Measurements from ENCODE around the gene PRIM2.
"Not testable (repeated sequence)": the region's sequence is repeated elsewhere in the genome, so short reads cannot be mapped to it uniquely, and the experiment has no call there.

The PRIM2 gene

DNA sequence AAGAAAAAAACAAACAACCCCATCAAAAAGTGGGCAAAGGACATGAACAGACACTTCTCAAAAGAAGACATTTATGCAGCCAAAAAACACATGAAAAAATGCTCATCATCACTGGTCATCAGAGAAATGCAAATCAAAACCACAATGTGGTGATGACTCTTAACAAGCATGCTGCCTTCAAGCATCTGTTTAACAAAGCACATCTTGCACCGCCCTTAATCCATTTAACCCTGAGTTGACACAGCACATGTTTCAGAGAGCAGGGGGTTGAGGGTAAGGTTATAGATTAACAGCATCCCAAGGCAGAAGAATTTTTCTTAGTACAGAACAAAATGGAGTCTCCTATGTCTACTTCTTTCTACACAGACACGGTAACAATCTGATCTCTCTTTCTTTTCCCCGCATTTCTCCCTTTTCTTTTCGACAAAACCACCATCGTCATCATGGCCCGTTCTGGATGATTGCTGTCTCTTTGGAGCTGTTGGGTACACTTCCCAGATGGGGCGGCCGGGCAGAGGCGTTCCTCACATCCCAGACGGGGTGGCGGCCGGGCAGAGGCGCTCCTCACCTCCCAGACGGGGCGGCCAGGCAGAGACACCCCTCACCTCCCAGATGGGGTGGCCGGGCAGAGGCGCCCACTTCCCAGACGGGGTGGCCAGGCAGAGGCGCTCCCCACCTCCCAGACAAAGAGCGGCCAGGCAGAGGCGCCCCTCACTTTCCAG, 7.2 kb upstream of the PRIM2 start:
- H3K36me3 ChIP-seq (ENCODE audit: insufficient read depth, low read length); H3K4me3 ChIP-seq (ENCODE audit: low read depth in 1 of 2, low read length in 2 of 2); H3K9me3 ChIP-seq (ENCODE audit: low read length); H3K27ac ChIP-seq (ENCODE audit: low read depth, low read length); H3K27me3 ChIP-seq (ENCODE audit: control insufficient read depth in 1 of 2, insufficient read depth in 2 of 2, low read length in 2 of 2); H3K9ac ChIP-seq (ENCODE audit: low read length): not testable (repeated sequence)
- H3K4me1 ChIP-seq (ENCODE audit: insufficient read depth, low read length): peaks cover 35% of the 10 kb centered on the region

DNA sequence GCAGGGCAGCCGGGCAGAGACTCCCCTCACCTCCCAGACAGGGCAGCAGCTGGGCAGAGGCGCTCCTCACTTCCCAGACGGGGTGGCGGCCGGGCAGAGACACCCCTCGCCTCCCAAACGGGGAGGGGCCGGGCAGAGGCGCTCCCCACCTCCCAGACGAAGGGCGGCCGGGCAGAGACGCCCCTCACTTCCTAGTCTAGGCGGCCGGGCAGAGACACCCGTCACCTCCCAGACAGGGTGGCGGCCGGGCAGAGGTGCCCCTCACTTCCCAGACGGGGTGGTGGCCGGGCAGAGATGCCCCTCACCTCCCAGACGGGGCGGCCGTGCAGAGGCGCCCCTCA, 6.6 kb upstream of the PRIM2 start:
- Histone ChIP-seq H3K27ac (ENCODE audit: low read depth, low read length) (no peak overlapping the region), H3K4me1 (ENCODE audit: insufficient read depth, low read length) (peaks cover 33% of the 10 kb centered on the region), H3K9me3 (ENCODE audit: low read length) (no peaks in the 10 kb centered on the region), H3K4me3 (ENCODE audit: low read depth in 1 of 2, low read length in 2 of 2) (no peak overlapping the region), H3K27me3 (ENCODE audit: control insufficient read depth in 1 of 2, insufficient read depth in 2 of 2, low read length in 2 of 2) (no peaks in the 10 kb centered on the region), H3K9ac (ENCODE audit: low read length) (no peak overlapping the region), H3K36me3 (ENCODE audit: insufficient read depth, low read length) (no peaks in the 10 kb centered on the region)

DNA sequence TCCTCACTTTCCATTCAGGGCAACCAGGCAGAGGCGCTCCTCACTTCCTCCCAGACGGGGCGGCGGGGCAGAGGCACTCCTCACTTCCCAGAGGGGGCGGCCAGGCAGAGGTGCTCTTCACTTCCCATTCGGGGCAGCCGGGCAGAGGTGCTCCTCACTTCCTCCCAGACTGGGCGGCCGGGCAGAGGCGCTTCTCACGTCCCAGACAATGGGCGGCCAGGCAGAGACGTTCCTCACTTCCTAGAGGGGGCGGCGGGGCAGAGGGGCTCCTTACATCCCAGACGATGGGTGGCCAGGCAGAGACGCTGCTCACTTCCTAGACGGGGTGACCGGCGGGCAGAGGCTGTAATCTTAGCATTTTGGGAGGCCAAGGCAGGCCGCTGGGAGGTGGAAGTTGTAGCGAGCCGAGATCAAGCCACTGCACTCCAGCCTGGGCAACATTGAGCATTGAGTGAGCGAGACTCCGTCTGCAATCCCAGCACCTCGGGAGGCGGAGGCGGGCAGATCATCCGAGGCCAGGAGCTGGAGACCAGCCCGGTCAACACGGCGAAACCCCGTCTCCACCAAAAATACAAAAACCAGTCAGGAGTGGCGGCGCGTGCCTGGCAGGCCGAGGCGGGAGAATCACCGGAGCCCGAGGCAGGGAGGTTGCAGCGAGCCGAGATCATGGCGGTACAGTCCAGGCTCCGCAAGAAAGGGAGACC, 6.0 kb upstream of the PRIM2 start:
- H3K27ac ChIP-seq (ENCODE audit: low read depth, low read length); H3K27me3 ChIP-seq (ENCODE audit: control insufficient read depth in 1 of 2, insufficient read depth in 2 of 2, low read length in 2 of 2); H3K9me3 ChIP-seq (ENCODE audit: low read length); H3K4me3 ChIP-seq (ENCODE audit: low read depth in 1 of 2, low read length in 2 of 2); H3K9ac ChIP-seq (ENCODE audit: low read length); H3K36me3 ChIP-seq (ENCODE audit: insufficient read depth, low read length): not testable (repeated sequence)
- peaks cover 27% of the 10 kb centered on the region for H3K4me1 ChIP-seq (ENCODE audit: insufficient read depth, low read length)

DNA sequence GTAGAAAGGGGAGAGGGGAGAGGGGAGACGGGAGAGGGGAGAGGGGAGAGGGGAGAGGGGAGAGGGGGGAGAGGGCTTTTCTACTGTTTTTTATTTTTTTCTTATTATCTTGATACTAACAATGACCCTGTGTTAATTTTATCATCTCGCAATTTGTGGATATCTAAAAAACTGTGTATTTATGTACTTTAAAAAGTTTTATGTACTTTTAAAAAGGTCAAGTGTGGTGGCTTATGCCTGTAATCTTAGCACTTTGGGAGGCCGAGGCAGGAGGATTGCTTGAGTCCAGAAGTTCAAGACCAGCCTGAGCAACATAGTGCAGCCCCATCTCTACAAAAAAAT, 5.5 kb upstream of the PRIM2 start:
- Histone ChIP-seq H3K27ac (ENCODE audit: low read depth, low read length) (no peak overlapping the region), H3K4me1 (ENCODE audit: insufficient read depth, low read length) (peaks cover 25% of the 10 kb centered on the region), H3K36me3 (ENCODE audit: insufficient read depth, low read length) (no peaks in the 10 kb centered on the region), H3K27me3 (ENCODE audit: control insufficient read depth in 1 of 2, insufficient read depth in 2 of 2, low read length in 2 of 2) (no peaks in the 10 kb centered on the region), H3K9ac (ENCODE audit: low read length) (no peak overlapping the region), H3K4me3 (ENCODE audit: low read depth in 1 of 2, low read length in 2 of 2) (no peak overlapping the region), H3K9me3 (ENCODE audit: low read length) (no peaks in the 10 kb centered on the region)

DNA sequence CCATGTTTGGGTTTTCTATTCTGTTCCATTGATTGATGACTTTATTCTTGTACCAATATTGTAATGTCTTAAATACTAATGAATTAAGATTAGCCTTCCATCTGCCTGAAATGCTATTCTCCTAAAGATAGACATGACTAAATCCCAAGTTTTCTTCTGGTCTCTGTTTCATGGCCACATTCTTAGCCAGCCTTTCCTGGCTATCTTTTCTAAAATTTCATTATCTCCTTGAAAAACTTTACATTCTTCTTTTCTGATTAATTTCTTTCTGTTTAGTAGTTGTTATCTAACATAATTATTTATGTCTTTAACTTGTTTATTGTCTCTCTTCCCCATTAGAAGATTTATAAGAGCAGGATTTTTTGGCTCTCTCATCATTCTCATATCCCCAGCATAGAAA, 4.4 kb upstream of the PRIM2 start:
- Histone ChIP-seq H3K27me3 (ENCODE audit: control insufficient read depth in 1 of 2, insufficient read depth in 2 of 2, low read length in 2 of 2) (no peaks in the 10 kb centered on the region), H3K36me3 (ENCODE audit: insufficient read depth, low read length) (no peaks in the 10 kb centered on the region), H3K9me3 (ENCODE audit: low read length) (no peaks in the 10 kb centered on the region), H3K27ac (ENCODE audit: low read depth, low read length) (peak overlapping the region; percentile 74), H3K4me1 (ENCODE audit: insufficient read depth, low read length) (peaks cover 28% of the 10 kb centered on the region), H3K9ac (ENCODE audit: low read length) (no peak overlapping the region), H3K4me3 (ENCODE audit: low read depth in 1 of 2, low read length in 2 of 2) (no peak overlapping the region)

DNA sequence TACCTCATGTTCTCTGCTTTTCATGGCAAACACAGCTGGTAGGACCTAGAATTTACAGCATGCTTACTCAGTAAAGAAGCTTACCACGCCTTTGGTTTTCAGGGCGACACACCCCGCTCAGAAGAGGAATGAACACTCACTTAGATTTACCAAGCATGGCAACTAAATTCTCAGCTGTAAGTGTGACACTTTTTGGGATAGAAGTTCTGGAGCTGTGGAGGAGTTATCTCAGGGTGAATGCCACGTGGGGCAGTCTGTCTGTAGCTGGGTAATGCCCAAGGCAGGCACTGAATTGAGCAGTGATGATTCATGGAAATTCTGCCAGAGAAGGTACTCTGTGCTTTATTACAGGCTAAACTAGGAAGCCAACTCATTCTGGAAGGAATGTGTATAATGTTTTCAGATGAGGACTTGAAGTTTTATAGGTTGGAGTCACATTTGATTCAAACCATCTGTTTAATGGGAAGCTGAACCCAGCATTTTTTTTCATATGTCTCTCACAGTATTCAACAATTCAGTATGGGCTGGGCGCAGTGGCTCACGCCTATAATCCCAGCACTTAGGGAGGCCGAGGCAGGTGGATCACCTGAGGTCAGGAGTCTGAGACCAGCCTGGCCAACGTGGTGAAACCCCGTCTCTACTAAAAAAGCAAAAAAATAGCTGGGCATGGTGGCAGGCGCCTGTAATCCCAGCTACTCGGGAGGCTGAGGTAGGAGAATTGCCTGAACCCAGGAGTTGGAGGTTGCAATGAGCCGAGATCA, 3.5 kb upstream of the PRIM2 start:
- H3K9me3 ChIP-seq (ENCODE audit: low read length): no peaks in the 10 kb centered on the region
- H3K4me1 ChIP-seq (ENCODE audit: insufficient read depth, low read length): peaks cover 31% of the 10 kb centered on the region
- H3K4me3 ChIP-seq (ENCODE audit: low read depth in 1 of 2, low read length in 2 of 2): no peak overlapping the region
- H3K27me3 ChIP-seq (ENCODE audit: control insufficient read depth in 1 of 2, insufficient read depth in 2 of 2, low read length in 2 of 2): no peaks in the 10 kb centered on the region
- H3K27ac ChIP-seq (ENCODE audit: low read depth, low read length): peak overlapping the region; percentile 74
- no peaks in the 10 kb centered on the region for H3K36me3 ChIP-seq (ENCODE audit: insufficient read depth, low read length)
- no peak overlapping the region for H3K9ac ChIP-seq (ENCODE audit: low read length)

DNA sequence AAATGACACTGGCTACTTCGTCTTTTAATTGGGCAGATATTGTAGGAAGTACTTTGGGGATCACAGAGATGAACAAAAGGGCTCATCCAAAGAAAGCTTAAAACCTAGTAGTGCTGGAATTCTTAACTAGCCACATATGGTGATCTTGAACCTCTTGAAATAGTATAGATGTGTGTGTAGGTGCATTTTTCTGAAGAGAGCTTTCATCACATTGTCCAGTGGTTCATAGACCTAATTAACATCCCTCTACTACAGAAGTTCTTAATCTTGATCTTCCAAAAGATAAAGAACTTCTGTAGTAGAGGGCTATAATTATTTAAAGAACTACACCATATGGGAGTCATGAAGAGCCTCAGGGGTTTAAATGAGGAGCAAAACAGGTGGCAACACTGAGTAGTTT, 2.3 kb upstream of the PRIM2 start:
- no peaks in the 10 kb centered on the region for H3K9me3 ChIP-seq (ENCODE audit: low read length)
- H3K4me1 ChIP-seq (ENCODE audit: insufficient read depth, low read length): peaks cover 31% of the 10 kb centered on the region
- H3K27ac ChIP-seq (ENCODE audit: low read depth, low read length): peak overlapping the region; percentile 74
- H3K36me3 ChIP-seq (ENCODE audit: insufficient read depth, low read length): no peaks in the 10 kb centered on the region
- no peak overlapping the region for H3K4me3 ChIP-seq (ENCODE audit: low read depth in 1 of 2, low read length in 2 of 2)
- no peak overlapping the region for H3K9ac ChIP-seq (ENCODE audit: low read length)
- H3K27me3 ChIP-seq (ENCODE audit: control insufficient read depth in 1 of 2, insufficient read depth in 2 of 2, low read length in 2 of 2): no peaks in the 10 kb centered on the region

DNA sequence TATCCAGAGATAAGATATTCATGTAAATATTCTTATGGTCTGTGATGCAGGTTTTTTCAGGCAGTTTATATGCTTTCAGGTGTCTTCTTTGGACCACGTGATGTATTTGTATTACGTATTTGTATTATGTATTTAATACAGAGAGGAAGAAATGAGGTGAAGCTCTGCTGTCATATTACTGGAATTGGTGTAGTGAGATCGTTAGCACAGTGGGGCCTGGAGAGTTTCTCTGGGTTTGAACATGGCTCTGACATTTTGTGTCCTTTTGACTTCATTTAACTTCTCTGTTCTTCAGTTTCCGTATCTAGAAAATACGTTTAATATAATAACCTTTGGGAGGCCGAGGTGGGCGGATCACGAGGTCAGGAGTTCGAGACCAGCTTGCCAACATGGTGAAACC, 1.6 kb upstream of the PRIM2 start:
- H3K4me3 ChIP-seq (ENCODE audit: low read depth in 1 of 2, low read length in 2 of 2): no peak overlapping the region
- peaks cover 31% of the 10 kb centered on the region for H3K4me1 ChIP-seq (ENCODE audit: insufficient read depth, low read length)
- no peaks in the 10 kb centered on the region for H3K27me3 ChIP-seq (ENCODE audit: control insufficient read depth in 1 of 2, insufficient read depth in 2 of 2, low read length in 2 of 2)
- H3K9ac ChIP-seq (ENCODE audit: low read length): no peak overlapping the region
- peaks cover 3% of the 10 kb centered on the region for H3K36me3 ChIP-seq (ENCODE audit: insufficient read depth, low read length)
- H3K9me3 ChIP-seq (ENCODE audit: low read length): no peaks in the 10 kb centered on the region
- peak overlapping the region; percentile 76 for H3K27ac ChIP-seq (ENCODE audit: low read depth, low read length)

DNA sequence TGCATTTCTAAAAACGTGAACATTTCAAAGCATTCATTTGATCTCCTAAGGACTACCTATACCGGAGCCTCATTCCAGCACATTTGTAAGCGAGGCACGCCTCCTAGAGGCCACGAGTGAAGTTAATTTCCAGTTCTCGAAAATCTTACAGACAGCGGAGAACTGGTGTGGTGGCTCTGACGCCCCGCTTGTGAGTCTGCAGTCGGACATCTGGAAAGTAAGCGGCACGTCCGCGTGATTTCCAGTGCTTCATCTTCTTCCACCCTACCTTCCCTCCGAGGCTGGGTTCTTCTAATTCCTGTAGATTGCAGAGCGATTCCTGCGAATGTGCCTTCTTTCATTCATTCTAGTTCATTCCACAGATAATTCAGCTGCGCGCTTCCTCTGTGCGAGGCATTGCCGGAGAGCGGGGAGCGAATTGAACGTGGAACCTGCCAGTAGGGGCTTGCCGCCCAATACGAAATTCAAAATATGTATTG, 810 bp upstream of the PRIM2 start:
- H3K4me3 ChIP-seq (ENCODE audit: low read depth in 1 of 2, low read length in 2 of 2): peak overlapping the region; percentile 53 to 76
- H3K27ac ChIP-seq (ENCODE audit: low read depth, low read length): peak overlapping the region; percentile 76
- H3K9me3 ChIP-seq (ENCODE audit: low read length): no peaks in the 10 kb centered on the region
- H3K4me1 ChIP-seq (ENCODE audit: insufficient read depth, low read length): peaks cover 31% of the 10 kb centered on the region
- H3K27me3 ChIP-seq (ENCODE audit: control insufficient read depth in 1 of 2, insufficient read depth in 2 of 2, low read length in 2 of 2): no peaks in the 10 kb centered on the region
- peaks cover 11% of the 10 kb centered on the region for H3K36me3 ChIP-seq (ENCODE audit: insufficient read depth, low read length)
- peak overlapping the region; percentile 72 for H3K9ac ChIP-seq (ENCODE audit: low read length)

DNA sequence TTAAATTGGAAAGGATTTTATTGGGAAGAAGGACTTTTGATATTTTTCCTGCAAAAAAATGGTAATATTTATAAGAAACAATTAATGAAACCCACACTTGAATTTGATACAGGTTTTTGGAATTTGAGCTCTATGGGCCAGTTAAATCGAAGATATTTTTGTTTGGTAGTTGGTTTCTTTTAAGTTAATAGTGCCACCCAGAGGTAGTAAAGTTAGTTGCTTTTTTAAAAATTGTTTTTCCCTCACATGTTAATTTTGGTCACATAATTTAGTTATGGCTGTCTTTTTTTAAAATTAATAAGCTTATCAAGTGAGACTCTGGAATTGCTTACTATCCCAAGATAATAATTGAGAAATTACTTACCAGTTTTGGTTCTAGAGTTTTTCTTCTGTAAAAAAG, 7.1 kb downstream of the PRIM2 start:
- Histone ChIP-seq H3K4me1 (ENCODE audit: insufficient read depth, low read length) (no peaks in the 10 kb centered on the region), H3K36me3 (ENCODE audit: insufficient read depth, low read length) (peaks cover 29% of the 10 kb centered on the region), H3K9me3 (ENCODE audit: low read length) (peaks cover 4% of the 10 kb centered on the region), H3K4me3 (ENCODE audit: low read depth in 1 of 2, low read length in 2 of 2) (no peak overlapping the region), H3K27ac (ENCODE audit: low read depth, low read length) (no peak overlapping the region), H3K27me3 (ENCODE audit: control insufficient read depth in 1 of 2, insufficient read depth in 2 of 2, low read length in 2 of 2) (no peaks in the 10 kb centered on the region), H3K9ac (ENCODE audit: low read length) (no peak overlapping the region)

DNA sequence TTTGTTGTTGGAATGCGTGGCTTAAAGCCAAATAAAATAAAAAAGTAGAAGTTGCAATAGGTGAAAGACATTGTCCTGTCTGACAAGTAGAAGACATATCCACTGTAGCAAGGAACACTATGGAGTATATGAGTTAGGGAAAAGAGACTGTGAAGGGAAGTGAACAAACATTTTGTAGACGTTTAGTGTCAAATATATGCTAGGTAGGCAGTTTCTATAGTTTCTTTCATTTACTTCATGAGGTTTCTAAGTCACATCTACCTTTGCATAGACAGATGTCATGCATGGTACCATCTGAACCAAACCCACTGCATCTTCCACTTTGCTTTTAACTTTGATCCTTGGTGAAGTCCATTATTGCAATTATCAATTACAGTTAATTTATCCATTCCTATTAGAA, 9.9 kb downstream of the PRIM2 start:
- H3K27ac ChIP-seq (ENCODE audit: low read depth, low read length): no peak overlapping the region
- H3K4me3 ChIP-seq (ENCODE audit: low read depth in 1 of 2, low read length in 2 of 2): no peak overlapping the region
- H3K36me3 ChIP-seq (ENCODE audit: insufficient read depth, low read length): peaks cover 15% of the 10 kb centered on the region
- no peaks in the 10 kb centered on the region for H3K27me3 ChIP-seq (ENCODE audit: control insufficient read depth in 1 of 2, insufficient read depth in 2 of 2, low read length in 2 of 2)
- no peak overlapping the region for H3K9ac ChIP-seq (ENCODE audit: low read length)
- H3K9me3 ChIP-seq (ENCODE audit: low read length): peaks cover 9% of the 10 kb centered on the region
- no peaks in the 10 kb centered on the region for H3K4me1 ChIP-seq (ENCODE audit: insufficient read depth, low read length)

Measured in muscle layer of colon (tissue), 2 donors.